ENCODE data around the gene MRPL41.
A peak's percentile ranks its signal among the peaks of the same experiment; 100 is the strongest.
"Not testable (repeated sequence)": the region's sequence is repeated elsewhere in the genome, so short reads cannot be mapped to it uniquely, and the experiment has no call there.

Gene MRPL41

DNA sequence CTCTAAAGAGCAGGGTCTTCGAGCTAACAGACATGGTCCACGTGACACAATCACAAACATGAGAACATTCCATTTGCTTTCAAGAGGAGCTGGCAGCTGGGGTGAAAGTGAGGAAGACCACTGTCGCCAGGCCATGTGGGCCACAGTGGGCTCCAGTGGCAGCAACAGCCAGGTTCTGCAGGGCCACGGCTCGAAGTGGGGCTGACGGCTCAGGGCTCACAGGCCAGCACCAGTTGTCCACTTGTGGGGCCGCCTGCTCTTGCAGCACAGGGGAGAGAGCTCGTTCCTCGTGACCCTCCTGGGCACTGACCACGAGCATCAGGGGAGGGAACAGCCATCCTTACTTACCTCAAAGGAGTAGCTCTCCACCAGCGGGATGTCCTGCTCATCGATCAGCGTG, 36.6 kb downstream of the MRPL41 start:
- DNase-seq = no peak

DNA sequence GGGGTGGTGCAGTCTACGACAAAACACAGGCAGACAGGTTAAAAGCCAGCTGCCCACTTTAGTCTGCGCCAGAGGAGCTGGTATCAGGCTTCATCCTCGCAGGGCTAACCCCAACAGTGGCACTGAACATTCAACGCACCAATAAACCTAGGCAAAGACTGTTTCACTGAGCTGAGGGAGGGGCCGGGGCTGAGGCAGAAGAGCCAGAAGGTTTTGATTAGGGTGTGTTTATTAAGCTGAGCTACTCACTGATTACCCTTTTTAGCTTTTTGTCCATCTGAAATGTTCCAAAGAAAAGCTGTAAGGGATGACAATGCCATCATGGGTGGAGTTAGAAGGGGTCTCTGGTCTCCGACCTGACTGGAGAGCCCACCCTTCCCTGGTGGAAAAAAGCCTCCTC, 37.2 kb downstream of the MRPL41 start:
- DNase-seq = no peak

DNA sequence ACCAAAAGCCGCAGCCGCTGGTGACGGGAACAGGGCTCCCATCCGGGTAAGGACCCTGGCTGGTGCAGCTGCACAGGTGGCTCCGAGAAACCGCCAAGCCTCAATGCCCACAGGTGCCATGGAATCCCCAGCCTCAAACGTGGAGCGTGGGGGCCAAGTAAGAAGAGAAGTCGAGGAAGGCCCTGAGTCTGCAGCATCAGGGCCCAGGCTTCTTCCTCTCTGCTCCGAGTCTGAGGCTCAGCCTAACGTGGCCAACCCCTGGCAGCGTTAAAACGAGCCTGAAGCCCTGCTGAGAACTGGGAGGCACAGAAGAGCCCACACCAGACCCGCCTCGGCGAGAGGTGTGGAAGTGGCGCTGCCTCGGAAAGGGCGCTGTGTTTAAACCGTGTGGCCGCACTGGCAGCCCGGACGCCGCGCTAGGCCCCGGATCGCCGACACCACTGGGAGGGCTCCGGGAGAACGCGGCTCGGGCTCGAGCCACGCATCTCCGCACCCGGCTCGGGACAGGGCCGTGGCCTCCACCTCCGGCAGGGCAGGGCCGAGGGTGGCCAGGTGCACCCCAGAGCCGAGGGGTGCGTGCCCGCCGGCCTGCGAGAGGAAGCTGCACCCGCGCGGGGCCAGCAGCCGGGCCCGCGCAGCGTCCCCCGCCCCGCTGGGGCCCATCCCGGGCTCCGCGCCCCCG, 37.9 kb downstream of the MRPL41 start:
- DNase-seq = no peak

DNA sequence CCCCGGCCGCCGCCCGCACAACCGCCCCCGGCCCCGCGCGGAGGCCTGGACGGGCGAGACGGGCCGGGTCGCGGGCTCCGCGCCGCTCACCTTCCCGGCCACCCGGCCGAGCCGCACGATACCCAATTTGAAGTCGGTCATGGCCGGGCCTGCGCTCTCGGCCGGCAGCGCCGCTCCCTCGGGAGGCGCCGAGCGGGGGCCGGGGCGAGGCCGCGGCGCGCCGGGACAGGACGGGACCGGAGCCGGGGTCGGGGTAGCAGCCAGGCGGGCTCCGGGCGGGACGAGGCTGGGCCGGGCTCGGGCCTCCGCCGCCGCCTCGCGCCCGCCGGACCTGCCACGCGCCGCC, 38.4 kb downstream of the MRPL41 start:
- no peak for DNase-seq

DNA sequence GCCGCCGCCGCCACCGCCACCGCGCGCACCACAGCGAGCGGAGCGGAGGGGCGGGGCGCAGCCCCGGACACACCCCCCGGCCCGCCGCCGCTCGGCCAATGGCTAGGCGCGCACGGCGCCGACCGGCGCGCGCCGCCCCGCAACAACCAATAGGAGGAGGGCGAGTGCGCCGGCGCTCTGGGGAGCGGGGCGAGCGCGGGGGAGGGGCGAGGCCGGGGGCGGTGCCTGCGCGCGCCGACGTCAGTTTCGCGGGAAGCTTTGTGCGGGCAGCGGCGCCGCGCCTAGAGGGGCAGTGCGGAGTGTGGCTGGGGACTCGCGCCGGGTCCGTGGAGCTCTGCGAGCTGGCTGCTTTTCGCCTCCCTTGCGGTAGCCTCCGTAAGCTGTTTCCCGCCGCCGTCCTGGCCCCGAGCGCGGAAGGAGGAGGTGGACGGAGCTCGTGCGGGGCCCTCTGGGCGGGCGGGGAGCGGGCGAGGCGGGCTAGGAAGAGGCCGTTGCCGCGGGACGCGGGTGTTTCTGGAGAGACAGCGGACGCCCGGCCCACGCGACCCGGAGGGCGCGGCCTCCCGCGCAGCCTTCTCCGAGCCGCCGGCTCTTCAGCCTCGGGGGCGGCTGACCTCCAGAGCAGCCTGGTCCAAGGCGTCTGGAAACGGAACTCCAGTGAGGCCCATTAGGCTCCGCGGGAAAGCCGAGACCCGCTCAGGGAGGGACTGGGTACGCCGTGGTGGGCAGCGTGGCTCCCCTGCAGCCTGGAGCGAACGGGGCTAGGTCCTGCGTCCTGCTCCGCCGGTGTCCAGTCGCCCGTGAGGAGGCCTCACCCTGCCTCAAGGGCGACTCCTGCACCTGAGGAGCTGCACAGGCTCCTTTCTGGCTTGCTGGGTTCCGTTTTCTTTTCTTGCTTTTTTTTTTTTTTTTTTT, 39.0 kb downstream of the MRPL41 start, which contains the start of gene ZMYND19:
ZMYND19 (minus strand) TSS at position 44 of the 915 bp plus-strand sequence. CDS start 249 bp downstream, outside the sequence.
- peak; percentile 91 for DNase-seq

DNA sequence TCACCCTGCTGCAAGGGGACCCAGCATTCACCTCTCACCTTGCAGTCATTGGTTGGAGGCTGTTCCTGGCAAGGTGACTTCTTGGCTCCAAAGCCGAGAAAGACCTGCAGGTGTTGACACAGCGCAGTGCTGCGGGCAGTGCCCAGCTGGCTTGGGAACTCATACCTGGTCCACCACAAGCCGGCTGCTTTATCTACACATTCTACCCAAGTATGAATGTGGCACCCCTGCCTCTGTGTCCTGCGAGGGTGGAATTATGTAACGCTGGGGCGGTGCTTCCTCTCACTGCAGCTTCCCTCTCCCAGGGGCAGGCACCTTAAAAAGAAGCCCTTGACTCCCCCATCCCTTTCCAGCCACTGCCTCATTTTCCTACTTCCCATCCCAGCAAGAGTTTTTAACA, 41.1 kb downstream of the MRPL41 start:
- DNase-seq = no peak

DNA sequence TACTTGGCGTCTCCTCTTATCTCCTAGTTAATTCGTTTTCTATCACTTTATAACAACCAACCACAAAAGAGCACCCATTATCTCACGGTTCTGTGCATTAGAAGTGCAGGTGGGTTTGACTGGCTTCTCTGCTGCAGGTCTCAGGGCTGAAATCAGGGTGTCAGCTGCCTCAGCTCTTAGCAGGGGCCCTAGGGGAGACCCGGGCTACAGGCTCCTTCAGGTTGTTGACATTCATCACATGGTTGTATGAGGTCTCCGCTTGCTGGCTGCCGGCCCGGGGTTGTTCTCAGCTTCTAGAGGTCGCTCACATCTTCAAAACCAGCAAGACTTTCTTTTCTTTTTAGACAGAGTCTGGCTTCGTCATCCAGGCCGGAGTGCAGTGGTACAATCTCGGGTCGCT, 41.5 kb downstream of the MRPL41 start:
- no peak for DNase-seq

DNA sequence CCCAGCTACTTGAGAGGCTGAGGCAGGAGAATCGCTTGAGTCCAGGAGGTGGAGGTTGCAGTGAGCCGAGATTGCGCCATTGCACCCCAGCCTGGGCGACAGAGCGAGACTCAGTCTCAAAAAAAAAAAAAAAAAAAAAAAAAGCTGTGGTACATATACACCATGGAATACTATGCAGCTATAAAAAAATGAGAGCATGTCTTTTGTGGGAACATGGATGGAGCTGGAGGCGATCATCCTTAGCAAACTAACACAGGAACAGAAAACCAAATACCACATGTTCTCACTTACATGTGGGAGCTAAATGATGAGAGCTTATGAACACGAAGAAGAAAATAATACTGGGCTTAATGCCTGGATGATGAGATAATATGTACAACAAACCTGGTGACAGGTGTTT, 44.9 kb downstream of the MRPL41 start:
- not testable (repeated sequence) for DNase-seq

DNA sequence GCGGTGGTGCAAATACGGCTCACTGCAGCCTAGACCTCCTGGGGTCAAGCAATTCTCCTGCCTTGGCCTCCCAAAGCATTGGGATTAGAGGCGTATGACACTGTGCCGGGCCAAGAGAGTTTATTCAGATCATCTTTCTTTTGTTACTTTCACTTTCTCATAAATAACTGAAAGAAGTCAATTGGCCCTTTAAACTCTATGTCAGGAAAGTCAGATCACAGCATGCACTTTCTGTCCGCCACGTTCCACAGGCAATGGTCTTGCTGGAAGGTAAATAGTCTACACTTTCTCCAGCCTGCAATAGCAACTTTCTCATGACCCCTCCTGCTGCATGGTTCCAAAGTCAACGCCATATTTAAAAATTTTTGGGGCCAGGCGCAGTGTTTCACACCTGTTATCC, 47.3 kb downstream of the MRPL41 start:
- DNase-seq = no peak
